HL-60 (cell line): ENCODE data around the gene DAB2IP.

Source experiments
- DNase-seq, 2 experiments: peaks; one replicate each; pipeline ENCODE4 v3.0.0-alpha.2; 2010 to 2020; ENCODE audit warnings: low read depth in 1 of 2, low spot score in 1 of 2
- H3K27ac ChIP-seq: fragments of 250-450 bp; sonication (Bioruptor Pico); replicated peaks from 2 replicates; pipeline ENCODE4 v1.5.1; 2020; ENCODE audit warnings: mild to moderate bottlenecking, moderate library complexity
- H3K27me3 ChIP-seq: fragments of 250-450 bp; sonication (Bioruptor Pico); 2 replicates; pipeline ENCODE4 v1.5.1; 2021; ENCODE audit warnings: mild to moderate bottlenecking, moderate library complexity; ENCODE audit not compliant: insufficient read depth, poor library complexity, severe bottlenecking
- H3K4me3 ChIP-seq: replicated peaks from 2 replicates; pipeline ENCODE4 v1.5.1; 2011; ENCODE audit warnings: mild to moderate bottlenecking, control low read depth, low read length; ENCODE audit not compliant: insufficient read depth
- GABPA ChIP-seq: IDR thresholded peaks from 2 replicates; pipeline ENCODE4 v1.6.1; 2012; ENCODE audit warnings: low read depth
- POLR2AphosphoS5 ChIP-seq: IDR thresholded peaks from 2 replicates; pipeline ENCODE4 v1.6.1; 2012; ENCODE audit warnings: low read depth
- SPI1 ChIP-seq: IDR thresholded peaks from 2 replicates; pipeline ENCODE4 v1.6.1; 2012; ENCODE audit warnings: low read depth, mild to moderate bottlenecking, borderline replicate concordance
- TF ChIP-seq, protein P1 (sequence below): IDR thresholded peaks from one replicate; pipeline ENCODE4 v1.5.1; 2011; ENCODE audit warnings: low read length, control low read depth, inconsistent platforms; ENCODE audit not compliant: insufficient read depth
- TF ChIP-seq, protein P2 (sequence below): IDR thresholded peaks from 2 replicates; pipeline ENCODE4 v1.6.1; 2012; ENCODE audit warnings: low read depth; ENCODE audit not compliant: insufficient replicate concordance

Gene DAB2IP

DNA sequence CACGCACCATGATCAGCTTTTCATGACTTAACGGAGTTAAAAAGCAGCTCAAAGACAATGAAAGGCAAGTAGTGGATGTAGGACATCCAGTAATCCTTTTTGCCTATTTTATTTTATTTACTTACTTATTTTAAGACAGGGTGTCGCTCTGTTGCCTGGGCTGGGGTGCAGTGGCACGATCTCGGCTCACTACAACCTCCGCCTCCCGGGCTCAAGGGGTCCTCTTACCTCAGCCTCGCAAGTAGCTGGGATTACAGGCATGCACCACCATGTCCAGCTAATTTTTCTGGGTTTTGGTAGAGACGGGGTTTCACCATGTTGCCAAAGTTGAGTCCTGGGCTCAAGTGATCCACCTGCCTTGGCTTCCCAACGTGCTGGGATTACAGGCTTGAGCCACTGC is 148.9 kb downstream of the DAB2IP start:
- no peak overlapping the region for H3K4me3 ChIP-seq
- TF ChIP-seq GABPA (no peak), SPI1 (no peak), POLR2AphosphoS5 (no peak)
- TF ChIP-seq, protein P1, sequence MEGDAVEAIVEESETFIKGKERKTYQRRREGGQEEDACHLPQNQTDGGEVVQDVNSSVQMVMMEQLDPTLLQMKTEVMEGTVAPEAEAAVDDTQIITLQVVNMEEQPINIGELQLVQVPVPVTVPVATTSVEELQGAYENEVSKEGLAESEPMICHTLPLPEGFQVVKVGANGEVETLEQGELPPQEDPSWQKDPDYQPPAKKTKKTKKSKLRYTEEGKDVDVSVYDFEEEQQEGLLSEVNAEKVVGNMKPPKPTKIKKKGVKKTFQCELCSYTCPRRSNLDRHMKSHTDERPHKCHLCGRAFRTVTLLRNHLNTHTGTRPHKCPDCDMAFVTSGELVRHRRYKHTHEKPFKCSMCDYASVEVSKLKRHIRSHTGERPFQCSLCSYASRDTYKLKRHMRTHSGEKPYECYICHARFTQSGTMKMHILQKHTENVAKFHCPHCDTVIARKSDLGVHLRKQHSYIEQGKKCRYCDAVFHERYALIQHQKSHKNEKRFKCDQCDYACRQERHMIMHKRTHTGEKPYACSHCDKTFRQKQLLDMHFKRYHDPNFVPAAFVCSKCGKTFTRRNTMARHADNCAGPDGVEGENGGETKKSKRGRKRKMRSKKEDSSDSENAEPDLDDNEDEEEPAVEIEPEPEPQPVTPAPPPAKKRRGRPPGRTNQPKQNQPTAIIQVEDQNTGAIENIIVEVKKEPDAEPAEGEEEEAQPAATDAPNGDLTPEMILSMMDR: no peak
- TF ChIP-seq, protein P2, sequence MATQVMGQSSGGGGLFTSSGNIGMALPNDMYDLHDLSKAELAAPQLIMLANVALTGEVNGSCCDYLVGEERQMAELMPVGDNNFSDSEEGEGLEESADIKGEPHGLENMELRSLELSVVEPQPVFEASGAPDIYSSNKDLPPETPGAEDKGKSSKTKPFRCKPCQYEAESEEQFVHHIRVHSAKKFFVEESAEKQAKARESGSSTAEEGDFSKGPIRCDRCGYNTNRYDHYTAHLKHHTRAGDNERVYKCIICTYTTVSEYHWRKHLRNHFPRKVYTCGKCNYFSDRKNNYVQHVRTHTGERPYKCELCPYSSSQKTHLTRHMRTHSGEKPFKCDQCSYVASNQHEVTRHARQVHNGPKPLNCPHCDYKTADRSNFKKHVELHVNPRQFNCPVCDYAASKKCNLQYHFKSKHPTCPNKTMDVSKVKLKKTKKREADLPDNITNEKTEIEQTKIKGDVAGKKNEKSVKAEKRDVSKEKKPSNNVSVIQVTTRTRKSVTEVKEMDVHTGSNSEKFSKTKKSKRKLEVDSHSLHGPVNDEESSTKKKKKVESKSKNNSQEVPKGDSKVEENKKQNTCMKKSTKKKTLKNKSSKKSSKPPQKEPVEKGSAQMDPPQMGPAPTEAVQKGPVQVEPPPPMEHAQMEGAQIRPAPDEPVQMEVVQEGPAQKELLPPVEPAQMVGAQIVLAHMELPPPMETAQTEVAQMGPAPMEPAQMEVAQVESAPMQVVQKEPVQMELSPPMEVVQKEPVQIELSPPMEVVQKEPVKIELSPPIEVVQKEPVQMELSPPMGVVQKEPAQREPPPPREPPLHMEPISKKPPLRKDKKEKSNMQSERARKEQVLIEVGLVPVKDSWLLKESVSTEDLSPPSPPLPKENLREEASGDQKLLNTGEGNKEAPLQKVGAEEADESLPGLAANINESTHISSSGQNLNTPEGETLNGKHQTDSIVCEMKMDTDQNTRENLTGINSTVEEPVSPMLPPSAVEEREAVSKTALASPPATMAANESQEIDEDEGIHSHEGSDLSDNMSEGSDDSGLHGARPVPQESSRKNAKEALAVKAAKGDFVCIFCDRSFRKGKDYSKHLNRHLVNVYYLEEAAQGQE: no peak

DNA sequence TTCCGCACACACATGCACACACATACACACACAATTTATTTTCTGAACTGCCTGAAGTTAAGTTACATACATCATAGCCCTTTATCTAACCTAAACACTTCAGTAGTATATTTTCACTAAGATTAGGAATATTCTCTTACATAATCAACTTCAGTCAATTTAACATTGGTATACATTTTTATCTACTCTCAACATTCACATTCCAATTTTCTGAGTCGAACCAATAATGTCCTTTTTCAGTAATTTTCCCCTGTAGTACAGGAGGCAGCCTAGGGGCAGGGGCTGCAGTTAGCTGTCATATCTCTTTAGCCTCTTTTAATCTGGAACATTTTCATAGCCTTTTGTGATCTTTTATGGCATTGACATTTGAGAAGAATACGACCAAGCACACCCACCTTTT is 150.1 kb downstream of the DAB2IP start:
- no peak for DNase-seq
- Histone ChIP-seq H3K27me3 (no peaks in the 10 kb centered on the region), H3K4me3 (no peak overlapping the region), H3K27ac (no peak overlapping the region)
- TF ChIP-seq GABPA (no peak), SPI1 (no peak), POLR2AphosphoS5 (no peak)
- TF ChIP-seq, protein P2: no peak
- TF ChIP-seq, protein P1: no peak

More for the DNA sequence above, 148.9 kb downstream of the DAB2IP start:
- no peak overlapping the region for H3K27ac ChIP-seq
- no peaks in the 10 kb centered on the region for H3K27me3 ChIP-seq
- DNase-seq: no peak

DNA sequence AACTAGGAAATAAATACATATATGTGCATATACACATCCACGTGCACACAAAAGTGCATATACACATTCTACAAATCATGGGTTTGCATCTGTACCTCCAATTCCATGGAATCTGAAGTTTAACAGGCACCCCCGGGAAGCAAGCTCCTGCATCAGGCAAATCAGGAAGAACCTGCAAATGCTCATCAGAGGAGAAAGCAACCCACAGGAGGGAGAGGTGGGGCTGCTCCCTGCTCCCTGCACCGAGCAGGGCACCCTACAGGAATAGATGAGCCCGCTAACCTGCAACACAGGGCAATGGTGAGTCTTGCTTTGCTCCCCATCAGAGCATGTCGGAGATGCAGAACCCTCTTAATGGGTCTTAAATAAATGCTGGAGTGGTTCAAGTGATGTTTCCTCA is 151.3 kb downstream of the DAB2IP start:
- H3K27ac ChIP-seq: no peak overlapping the region
- no peak overlapping the region for H3K4me3 ChIP-seq
- no peak for DNase-seq
- TF ChIP-seq, protein P1: no peak
- TF ChIP-seq POLR2AphosphoS5: no peak
- TF ChIP-seq GABPA: no peak
- TF ChIP-seq, protein P2: no peak
- no peak for TF ChIP-seq SPI1
- no peaks in the 10 kb centered on the region for H3K27me3 ChIP-seq
